ENCODE measurements around the gene ITPKC. TPM values are rescaled to one million over a fixed set of nuclear protein-coding genes. Genes with fewer than 3 reads are reported as not detected.

The ITPKC gene
- total RNA-seq = 10.8 and 14.9 TPM in 2 replicates

DNA sequence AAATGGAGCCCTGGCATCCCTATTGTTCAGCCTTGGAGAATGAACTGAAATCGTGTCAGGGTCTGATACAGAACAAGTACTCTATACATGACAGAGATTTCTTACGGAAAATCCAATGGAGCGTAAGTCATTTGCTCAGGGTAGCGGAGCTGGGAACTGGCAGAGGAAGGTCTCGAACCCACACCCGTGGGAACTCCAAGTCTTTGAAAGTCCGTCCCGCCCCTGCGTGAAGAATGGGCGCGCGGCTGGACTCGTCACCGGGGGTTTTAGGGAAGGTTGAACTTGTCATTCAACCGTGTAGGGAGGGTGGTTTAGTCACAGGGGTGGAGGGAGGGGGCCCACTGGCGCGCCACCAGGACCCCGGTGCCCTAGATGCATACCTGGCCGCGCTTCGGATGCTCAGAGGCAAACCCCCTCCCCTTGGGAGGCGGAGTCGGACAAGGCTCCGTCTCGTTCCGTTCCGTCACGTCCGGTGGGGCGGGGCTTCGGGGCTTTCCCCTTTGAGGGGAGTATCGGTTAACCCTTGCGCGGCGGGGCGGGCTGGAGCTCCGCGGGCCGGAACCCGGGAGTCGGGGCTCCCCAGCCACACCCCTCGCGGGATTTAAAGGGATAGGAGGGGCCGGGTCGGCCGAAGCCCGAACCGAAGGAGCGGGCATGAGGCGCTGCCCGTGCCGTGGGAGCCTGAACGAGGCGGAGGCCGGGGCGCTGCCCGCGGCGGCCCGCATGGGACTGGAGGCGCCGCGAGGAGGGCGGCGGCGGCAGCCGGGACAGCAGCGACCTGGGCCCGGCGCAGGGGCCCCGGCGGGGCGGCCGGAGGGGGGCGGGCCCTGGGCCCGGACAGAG, at the start of gene ITPKC, which contains the start of gene COQ8B:
TSS of gene ITPKC (plus strand) at position 631 of the 843 bp plus-strand sequence. CDS start at position 655, 24 bp downstream.
TSS of gene COQ8B (minus strand) at position 405 of the 843 bp plus-strand sequence. CDS start 2,254 bp downstream, outside the sequence.

DNA sequence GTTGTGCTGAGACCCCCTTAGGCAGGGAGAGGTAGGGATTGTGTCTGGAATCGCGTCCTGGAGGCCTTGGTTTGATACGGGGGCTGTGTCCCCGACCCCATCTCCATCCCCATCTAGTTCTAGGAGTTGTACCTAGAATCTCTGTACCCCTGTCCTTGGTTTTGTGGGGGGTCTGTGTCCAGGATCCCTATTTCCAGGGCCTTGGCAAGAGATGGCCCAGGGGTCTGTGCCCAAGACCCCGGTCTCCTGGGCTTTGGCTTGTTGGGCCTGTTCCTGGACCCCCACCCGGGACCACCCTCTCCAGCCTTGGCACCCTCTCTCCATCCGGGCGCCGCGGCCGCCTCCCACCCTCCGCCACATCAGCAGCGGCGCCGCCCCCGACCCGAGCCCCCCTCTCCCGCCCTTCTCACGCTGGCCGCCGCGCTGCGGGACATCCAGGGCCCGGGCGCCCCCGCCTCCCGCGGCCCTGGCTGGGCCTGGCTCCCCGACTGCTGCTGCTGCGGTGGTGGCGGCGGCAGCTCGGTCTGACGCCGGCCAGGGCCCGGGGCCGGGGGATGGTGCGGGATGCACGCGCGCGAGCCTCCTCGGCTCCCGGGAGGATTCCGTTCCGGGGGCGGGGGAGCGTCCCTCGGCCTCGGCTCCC, 26.7 kb upstream of the ITPKC start, which contains the start of gene NUMBL:
TSS of gene NUMBL (minus strand) at position 602 of the 643 bp plus-strand sequence. CDS start at position 434, 168 bp downstream.

DNA sequence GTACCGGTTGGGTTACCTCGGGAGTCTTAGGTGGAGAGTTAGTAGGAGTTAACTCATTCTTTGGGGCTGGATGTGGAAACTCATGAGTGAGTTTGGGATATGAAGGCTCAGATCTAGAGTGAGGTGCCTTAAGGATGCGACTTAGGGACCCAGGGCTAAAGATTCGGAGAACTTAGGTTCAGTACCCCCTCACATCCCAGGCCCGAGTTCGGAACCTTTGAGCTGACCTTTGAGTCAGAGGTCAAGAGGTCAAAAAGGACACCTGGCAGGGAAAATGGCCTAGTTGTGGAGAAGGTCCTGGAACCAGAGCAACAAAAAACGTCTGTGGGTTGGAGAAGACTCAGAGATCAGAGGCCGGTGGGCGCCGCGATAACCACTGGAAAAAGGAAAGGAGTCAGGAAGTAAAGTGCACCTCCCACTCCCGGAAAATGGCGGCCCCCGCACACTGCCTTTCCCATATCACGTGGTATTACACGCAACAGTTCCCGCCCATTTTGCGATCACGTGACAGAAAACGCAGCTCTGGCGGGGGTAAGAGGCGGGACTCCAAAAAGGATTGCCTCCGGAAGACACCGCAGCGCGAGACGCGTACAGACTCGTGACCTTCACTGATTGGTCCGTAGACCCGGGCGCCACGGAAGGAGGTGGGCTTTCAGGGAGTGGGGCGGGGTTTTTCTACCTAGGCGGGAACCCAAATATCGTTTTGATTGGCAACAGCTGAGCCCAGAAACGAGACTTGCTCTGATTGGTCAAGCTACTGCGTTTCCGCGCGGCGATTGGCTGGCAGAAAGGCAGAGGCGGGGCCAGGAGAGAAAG, 33.4 kb downstream of the ITPKC start, which contains the start of gene ACTMAP:
TSS of gene ACTMAP (minus strand) at position 420 of the 816 bp plus-strand sequence. CDS start 674 bp downstream, outside the sequence.

DNA sequence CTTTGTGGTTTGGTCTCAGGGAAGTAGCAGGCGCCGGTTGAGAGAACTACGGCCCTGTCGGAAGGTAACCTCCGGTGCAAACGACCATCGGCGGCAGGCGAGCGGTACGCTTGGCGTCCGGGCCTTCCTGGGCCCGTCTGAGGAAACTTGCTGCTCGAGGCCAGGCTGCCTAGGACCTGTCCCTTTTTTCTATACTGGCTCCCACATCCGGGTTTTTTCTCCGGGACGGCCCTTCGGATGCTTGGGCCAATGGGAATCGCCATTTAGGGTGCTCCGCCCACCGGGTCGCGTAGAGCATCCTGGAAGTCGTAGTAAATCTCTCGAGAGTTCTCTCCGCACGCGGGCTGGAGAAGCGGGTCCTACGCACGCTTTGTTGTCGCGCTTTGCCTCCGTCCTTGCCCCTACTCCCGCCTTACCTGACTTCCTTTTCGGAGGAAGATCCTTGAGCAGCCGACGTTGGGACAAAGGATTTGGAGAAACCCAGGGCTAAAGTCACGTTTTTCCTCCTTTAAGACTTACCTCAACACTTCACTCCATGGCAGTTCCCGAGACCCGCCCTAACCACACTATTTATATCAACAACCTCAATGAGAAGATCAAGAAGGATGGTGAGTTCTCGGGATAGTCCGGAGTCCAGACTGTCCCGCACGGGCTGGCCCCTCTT, 34.1 kb downstream of the ITPKC start, which contains the start of gene SNRPA:
TSS of gene SNRPA (plus strand) at position 330 of the 664 bp plus-strand sequence. CDS start at position 536, 206 bp downstream.

DNA sequence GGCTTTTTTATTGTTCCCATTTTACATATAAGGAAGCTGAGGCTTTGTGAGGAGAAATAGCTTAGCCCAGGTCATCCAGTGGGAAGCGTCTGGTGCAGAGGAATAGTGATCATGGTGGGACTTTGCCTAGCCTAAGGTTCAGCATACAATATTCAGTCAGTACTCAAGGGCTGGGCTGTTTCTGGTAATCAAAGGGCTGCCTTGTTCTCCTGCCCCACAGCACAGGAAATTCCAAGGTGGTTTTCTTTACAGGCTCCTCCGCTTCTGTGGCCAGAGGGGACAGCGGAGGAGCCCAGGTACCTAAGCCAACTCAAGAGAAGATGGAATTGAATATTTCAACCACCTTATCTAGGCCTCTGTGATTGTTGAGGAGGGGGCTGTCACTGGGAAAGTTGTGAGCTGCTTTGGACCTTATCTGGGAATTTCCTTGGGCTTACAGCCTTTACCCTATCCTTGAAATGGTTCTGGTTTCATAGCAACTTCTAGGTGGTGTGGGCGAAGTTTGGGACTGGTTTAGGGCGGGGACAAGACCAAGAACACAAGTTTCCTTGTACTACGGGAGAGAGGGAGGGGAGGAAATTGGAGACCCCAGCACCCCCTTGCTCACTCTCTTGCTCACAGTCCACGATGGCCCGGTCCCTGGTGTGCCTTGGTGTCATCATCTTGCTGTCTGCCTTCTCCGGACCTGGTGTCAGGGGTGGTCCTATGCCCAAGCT, 58.2 kb downstream of the ITPKC start, which contains the start of gene MIA:
TSS of gene MIA (plus strand) at position 606 of the 716 bp plus-strand sequence. CDS start at position 628, 22 bp downstream.

DNA sequence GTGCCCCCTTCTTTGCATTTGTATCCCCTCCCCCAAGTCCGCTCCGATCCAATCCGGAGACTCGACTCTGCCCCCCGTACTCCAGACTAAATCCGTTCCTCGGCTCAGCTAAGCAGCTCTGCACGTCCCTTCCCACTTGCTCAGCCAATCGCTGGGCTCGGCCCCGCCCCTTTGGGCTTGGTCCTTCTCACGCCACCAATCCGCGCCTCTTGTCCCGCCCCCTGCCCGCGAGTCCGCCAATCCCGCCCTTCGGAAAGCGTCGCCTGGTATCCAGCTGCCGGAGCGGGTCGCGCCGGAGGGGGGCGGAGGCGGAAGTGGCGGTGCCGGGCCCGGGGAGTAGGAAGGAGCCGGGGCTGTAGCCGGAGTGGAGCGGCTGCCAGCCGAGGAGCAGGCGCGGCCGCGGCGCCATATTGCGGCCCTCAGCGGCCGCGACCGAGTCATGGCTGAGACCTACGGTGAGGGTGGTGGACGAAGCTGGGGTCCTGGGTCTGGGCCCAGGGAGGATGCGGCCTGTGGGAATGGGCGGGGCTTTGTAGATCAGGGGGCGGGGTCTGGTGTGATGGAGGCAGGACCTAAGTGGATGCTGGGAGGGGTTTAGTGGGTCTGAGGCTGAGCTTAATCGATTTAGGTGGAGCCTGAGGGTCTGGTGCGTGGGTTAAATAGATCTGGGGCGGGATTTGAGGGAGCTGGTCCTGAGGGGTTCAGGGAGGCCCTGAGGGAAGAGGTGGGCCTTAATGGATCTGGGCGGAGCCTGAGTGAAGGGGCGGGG, 61.2 kb downstream of the ITPKC start, which contains the start of gene RAB4B:
TSS of gene RAB4B (plus strand) at position 311 of the 769 bp plus-strand sequence. CDS start at position 440, 129 bp downstream.

Small RNA genes within 50 kb of the gene (small RNA-seq; reads per million reads assigned to genes)
- gene RNU6-195P = not detected

Other genes starting within 250 kb of the ITPKC start
- 23.4 and 24.2 TPM in 2 replicates for gene SHKBP1, start 140.2 kb upstream of the ITPKC start, total RNA-seq
- gene LTBP4, start 115.7 kb upstream of the ITPKC start, total RNA-seq = 29.7 and 36.8 TPM in 2 replicates
- 29.7 and 33.2 TPM in 2 replicates for gene NUMBL, start 26.5 kb upstream of the ITPKC start, total RNA-seq
- gene COQ8B, start 226 bp upstream of the ITPKC start, total RNA-seq = 27.3 and 31.9 TPM in 2 replicates
- 1.0 and 1.5 TPM in 2 replicates for gene ACTMAP, start 33.4 kb downstream of the ITPKC start, total RNA-seq
- gene SNRPA, start 34.1 kb downstream of the ITPKC start, total RNA-seq = 21.1 and 30.8 TPM in 2 replicates
- gene MIA, start 58.4 kb downstream of the ITPKC start, total RNA-seq = 1.4 and 4.6 TPM in 2 replicates
- gene RAB4B, start 61.1 kb downstream of the ITPKC start, total RNA-seq = 7.4 and 7.7 TPM in 2 replicates
- gene EGLN2, start 82.1 kb downstream of the ITPKC start, total RNA-seq = 51.5 and 52.9 TPM in 2 replicates
- 0.22 TPM in 1 of 2 replicates, not detected in the other for gene CYP2A6, start 133.3 kb downstream of the ITPKC start, total RNA-seq
- gene CYP2A7, start 165.1 kb downstream of the ITPKC start, total RNA-seq = not detected in 2 replicates